ENCODE results near the gene UNC45A. TPM values are rescaled to one million over a fixed set of nuclear protein-coding genes. Genes with fewer than 3 reads are reported as not detected.

UNC45A gene
- total RNA-seq, 1 experiment from 2014 or later = 101 TPM

DNA sequence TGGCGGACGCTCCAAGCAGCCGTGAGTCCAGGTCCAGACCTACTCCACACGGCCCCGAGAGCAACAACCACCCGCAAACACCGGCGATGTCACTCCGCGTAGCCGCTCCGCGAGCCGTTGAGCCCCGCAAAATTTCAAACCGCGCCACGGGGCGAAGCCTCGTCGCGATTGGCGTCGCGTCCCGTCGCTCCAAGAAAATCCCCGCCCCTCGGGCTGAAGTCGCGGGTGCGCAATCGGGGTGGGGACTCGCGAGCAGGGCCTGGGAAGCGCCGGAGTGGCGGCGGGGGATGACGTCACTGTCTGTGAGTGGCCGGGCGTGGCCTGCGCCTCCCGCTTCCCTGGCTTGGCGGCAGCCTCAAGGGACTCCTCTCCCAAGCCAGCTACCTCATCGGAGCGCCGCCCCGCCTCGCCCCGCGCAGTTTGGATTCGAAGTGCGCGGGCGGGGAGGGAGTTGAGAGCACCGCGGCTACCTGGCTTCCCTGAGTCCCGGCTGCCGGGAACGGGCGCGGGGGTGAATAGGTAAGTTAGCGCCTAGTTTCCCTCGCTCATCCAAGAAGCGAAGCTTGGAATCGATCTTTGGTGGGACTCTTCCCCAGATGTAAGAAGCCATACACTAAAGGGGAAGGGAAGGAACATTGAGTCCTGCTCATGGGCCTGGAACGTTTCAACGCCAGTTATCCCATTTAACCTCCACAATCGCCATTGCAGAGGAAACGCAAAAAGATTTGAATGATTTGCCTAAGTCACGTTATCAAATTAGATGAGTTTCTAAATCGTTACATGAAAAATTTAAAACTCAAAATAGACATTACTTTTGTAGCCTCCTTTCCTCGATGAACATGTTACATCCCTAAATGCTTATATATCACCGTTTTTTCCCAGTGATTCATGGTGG lies 59.6 kb downstream of the UNC45A start, which contains the start of gene PRC1 (continued):
- TF ChIP-seq, protein P1, sequence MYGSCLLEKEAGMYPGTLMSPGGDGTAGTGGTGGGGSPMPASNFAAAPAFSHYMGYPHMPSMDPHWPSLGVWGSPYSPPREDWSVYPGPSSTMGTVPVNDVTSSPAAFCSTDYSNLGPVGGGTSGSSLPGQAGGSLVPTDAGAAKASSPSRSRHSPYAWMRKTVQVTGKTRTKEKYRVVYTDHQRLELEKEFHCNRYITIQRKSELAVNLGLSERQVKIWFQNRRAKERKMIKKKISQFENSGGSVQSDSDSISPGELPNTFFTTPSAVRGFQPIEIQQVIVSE (CRISPR knock-in tag; IDR thresholded peaks at IDR 0.05; ENCODE audit: borderline replicate concordance) = no peak
- TF ChIP-seq ZBTB21 (CRISPR knock-in tag; IDR thresholded peaks at IDR 0.05; ENCODE audit: borderline replicate concordance) (no peak), CREM (CRISPR knock-in tag; IDR thresholded peaks at IDR 0.05) (peak; percentile 96), ATF1 (CRISPR knock-in tag; IDR thresholded peaks at IDR 0.05) (no peak), TP53 (CRISPR knock-in tag; IDR thresholded peaks at IDR 0.05) (no peak; the same call in 1 of the 2 replicates), TEAD1 (CRISPR knock-in tag; IDR thresholded peaks at IDR 0.05) (0 out of 2 replicates have a peak, but pooled peaks have one; percentile 15), MYBL2 (CRISPR knock-in tag; IDR thresholded peaks at IDR 0.05) (peak; percentile 100), ZNF219 (CRISPR knock-in tag; IDR thresholded peaks at IDR 0.05; ENCODE audit: borderline replicate concordance) (0 out of 2 replicates have a peak, but pooled peaks have one; percentile 18), ZNF671 (CRISPR knock-in tag; IDR thresholded peaks at IDR 0.05) (0 out of 2 replicates have a peak, but pooled peaks have one; percentile 21), TEAD4 (CRISPR knock-in tag; IDR thresholded peaks at IDR 0.05) (no peak), ZNF121 (CRISPR knock-in tag; IDR thresholded peaks at IDR 0.05) (0 out of 2 replicates have a peak, but pooled peaks have one; percentile 27), SP1 (CRISPR knock-in tag; conservative IDR thresholded peaks at IDR 0.05) (peak; percentile 88), HMGA2 (CRISPR knock-in tag; IDR thresholded peaks at IDR 0.05) (peak; percentile 30; the same call in 1 of the 2 replicates)
- TF ChIP-seq, protein P2, sequence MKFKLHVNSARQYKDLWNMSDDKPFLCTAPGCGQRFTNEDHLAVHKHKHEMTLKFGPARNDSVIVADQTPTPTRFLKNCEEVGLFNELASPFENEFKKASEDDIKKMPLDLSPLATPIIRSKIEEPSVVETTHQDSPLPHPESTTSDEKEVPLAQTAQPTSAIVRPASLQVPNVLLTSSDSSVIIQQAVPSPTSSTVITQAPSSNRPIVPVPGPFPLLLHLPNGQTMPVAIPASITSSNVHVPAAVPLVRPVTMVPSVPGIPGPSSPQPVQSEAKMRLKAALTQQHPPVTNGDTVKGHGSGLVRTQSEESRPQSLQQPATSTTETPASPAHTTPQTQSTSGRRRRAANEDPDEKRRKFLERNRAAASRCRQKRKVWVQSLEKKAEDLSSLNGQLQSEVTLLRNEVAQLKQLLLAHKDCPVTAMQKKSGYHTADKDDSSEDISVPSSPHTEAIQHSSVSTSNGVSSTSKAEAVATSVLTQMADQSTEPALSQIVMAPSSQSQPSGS (CRISPR knock-in tag; IDR thresholded peaks at IDR 0.05; ENCODE audit: borderline replicate concordance, low read depth) = no peak
- TF ChIP-seq, protein P3, sequence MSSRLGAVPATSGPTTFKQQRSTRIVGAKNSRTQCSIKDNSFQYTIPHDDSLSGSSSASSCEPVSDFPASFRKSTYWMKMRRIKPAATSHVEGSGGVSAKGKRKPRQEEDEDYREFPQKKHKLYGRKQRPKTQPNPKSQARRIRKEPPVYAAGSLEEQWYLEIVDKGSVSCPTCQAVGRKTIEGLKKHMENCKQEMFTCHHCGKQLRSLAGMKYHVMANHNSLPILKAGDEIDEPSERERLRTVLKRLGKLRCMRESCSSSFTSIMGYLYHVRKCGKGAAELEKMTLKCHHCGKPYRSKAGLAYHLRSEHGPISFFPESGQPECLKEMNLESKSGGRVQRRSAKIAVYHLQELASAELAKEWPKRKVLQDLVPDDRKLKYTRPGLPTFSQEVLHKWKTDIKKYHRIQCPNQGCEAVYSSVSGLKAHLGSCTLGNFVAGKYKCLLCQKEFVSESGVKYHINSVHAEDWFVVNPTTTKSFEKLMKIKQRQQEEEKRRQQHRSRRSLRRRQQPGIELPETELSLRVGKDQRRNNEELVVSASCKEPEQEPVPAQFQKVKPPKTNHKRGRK (CRISPR knock-in tag; IDR thresholded peaks at IDR 0.05; ENCODE audit: borderline replicate concordance) = no peak
- TF ChIP-seq, protein P4, sequence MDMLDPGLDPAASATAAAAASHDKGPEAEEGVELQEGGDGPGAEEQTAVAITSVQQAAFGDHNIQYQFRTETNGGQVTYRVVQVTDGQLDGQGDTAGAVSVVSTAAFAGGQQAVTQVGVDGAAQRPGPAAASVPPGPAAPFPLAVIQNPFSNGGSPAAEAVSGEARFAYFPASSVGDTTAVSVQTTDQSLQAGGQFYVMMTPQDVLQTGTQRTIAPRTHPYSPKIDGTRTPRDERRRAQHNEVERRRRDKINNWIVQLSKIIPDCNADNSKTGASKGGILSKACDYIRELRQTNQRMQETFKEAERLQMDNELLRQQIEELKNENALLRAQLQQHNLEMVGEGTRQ (CRISPR knock-in tag; IDR thresholded peaks at IDR 0.05) = no peak
- TF ChIP-seq, protein P5, sequence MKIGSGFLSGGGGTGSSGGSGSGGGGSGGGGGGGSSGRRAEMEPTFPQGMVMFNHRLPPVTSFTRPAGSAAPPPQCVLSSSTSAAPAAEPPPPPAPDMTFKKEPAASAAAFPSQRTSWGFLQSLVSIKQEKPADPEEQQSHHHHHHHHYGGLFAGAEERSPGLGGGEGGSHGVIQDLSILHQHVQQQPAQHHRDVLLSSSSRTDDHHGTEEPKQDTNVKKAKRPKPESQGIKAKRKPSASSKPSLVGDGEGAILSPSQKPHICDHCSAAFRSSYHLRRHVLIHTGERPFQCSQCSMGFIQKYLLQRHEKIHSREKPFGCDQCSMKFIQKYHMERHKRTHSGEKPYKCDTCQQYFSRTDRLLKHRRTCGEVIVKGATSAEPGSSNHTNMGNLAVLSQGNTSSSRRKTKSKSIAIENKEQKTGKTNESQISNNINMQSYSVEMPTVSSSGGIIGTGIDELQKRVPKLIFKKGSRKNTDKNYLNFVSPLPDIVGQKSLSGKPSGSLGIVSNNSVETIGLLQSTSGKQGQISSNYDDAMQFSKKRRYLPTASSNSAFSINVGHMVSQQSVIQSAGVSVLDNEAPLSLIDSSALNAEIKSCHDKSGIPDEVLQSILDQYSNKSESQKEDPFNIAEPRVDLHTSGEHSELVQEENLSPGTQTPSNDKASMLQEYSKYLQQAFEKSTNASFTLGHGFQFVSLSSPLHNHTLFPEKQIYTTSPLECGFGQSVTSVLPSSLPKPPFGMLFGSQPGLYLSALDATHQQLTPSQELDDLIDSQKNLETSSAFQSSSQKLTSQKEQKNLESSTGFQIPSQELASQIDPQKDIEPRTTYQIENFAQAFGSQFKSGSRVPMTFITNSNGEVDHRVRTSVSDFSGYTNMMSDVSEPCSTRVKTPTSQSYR (CRISPR knock-in tag; IDR thresholded peaks at IDR 0.05) = peak; percentile 65; the same call in 1 of the 2 replicates
- TF ChIP-seq, protein P6, sequence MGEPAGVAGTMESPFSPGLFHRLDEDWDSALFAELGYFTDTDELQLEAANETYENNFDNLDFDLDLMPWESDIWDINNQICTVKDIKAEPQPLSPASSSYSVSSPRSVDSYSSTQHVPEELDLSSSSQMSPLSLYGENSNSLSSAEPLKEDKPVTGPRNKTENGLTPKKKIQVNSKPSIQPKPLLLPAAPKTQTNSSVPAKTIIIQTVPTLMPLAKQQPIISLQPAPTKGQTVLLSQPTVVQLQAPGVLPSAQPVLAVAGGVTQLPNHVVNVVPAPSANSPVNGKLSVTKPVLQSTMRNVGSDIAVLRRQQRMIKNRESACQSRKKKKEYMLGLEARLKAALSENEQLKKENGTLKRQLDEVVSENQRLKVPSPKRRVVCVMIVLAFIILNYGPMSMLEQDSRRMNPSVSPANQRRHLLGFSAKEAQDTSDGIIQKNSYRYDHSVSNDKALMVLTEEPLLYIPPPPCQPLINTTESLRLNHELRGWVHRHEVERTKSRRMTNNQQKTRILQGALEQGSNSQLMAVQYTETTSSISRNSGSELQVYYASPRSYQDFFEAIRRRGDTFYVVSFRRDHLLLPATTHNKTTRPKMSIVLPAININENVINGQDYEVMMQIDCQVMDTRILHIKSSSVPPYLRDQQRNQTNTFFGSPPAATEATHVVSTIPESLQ (CRISPR knock-in tag; IDR thresholded peaks at IDR 0.05) = no peak
- TF ChIP-seq, protein P7, sequence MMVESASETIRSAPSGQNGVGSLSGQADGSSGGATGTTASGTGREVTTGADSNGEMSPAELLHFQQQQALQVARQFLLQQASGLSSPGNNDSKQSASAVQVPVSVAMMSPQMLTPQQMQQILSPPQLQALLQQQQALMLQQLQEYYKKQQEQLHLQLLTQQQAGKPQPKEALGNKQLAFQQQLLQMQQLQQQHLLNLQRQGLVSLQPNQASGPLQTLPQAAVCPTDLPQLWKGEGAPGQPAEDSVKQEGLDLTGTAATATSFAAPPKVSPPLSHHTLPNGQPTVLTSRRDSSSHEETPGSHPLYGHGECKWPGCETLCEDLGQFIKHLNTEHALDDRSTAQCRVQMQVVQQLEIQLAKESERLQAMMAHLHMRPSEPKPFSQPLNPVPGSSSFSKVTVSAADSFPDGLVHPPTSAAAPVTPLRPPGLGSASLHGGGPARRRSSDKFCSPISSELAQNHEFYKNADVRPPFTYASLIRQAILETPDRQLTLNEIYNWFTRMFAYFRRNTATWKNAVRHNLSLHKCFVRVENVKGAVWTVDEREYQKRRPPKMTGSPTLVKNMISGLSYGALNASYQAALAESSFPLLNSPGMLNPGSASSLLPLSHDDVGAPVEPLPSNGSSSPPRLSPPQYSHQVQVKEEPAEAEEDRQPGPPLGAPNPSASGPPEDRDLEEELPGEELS (CRISPR knock-in tag; IDR thresholded peaks at IDR 0.05) = peak; percentile 81
- TF ChIP-seq, protein P8, sequence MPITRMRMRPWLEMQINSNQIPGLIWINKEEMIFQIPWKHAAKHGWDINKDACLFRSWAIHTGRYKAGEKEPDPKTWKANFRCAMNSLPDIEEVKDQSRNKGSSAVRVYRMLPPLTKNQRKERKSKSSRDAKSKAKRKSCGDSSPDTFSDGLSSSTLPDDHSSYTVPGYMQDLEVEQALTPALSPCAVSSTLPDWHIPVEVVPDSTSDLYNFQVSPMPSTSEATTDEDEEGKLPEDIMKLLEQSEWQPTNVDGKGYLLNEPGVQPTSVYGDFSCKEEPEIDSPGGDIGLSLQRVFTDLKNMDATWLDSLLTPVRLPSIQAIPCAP (CRISPR knock-in tag; IDR thresholded peaks at IDR 0.05) = peak; percentile 65; the same call in 1 of the 2 replicates
- TF ChIP-seq, protein P9, sequence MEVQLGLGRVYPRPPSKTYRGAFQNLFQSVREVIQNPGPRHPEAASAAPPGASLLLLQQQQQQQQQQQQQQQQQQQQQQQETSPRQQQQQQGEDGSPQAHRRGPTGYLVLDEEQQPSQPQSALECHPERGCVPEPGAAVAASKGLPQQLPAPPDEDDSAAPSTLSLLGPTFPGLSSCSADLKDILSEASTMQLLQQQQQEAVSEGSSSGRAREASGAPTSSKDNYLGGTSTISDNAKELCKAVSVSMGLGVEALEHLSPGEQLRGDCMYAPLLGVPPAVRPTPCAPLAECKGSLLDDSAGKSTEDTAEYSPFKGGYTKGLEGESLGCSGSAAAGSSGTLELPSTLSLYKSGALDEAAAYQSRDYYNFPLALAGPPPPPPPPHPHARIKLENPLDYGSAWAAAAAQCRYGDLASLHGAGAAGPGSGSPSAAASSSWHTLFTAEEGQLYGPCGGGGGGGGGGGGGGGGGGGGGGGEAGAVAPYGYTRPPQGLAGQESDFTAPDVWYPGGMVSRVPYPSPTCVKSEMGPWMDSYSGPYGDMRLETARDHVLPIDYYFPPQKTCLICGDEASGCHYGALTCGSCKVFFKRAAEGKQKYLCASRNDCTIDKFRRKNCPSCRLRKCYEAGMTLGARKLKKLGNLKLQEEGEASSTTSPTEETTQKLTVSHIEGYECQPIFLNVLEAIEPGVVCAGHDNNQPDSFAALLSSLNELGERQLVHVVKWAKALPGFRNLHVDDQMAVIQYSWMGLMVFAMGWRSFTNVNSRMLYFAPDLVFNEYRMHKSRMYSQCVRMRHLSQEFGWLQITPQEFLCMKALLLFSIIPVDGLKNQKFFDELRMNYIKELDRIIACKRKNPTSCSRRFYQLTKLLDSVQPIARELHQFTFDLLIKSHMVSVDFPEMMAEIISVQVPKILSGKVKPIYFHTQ (CRISPR knock-in tag; IDR thresholded peaks at IDR 0.05) = no peak

All from WTC11 (cell line).